ENCODE results near the gene RPL10. TPM values are rescaled to one million over a fixed set of nuclear protein-coding genes. Genes with fewer than 3 reads are reported as not detected.
"Not testable (repeated sequence)": the region's sequence is repeated elsewhere in the genome, so short reads cannot be mapped to it uniquely, and the experiment has no call there.

Gene RPL10
- polyA plus RNA-seq, 1 donor from 2014 or later = 3,689 TPM

DNA sequence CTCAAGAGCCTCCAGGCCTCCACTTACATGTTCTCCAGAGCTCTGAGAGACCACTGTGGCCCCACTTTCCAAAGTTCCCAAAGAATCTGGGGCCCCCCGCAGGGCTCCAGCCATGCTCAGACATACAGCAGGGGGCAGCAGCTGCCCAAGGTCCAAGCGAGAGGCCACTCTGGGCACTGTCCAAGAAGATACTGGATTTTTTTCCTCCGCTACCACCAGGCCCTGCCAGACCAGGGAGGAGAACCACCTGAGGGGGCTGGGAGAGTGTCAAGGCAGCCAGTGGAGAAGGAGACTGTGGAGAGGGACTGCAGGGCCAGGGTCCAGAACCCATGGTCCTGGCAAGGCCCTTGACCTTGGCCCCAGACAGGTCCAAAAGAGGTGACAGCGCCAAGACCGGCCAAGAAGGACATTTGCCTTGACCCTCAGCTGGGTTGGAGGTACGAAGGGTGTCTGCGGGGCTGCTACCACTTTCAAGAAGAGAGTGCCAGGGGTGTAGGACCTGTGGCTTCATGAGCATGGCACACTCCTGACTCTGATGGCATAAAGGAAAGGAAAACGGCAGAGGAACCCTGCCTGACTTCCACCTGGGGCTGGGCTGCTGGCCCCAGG lies 13.8 kb upstream of the RPL10 start:
- H3K27ac ChIP-seq (ENCODE audit: low read length) = no peak overlapping the region
- H3K4me2 ChIP-seq (ENCODE audit: low read length) = no peak overlapping the region
- no peaks in the 10 kb centered on the region for H3K36me3 ChIP-seq (ENCODE audit: insufficient read depth, low read length)
- no peaks in the 10 kb centered on the region for H4K20me1 ChIP-seq (ENCODE audit: insufficient read depth)
- no peaks in the 10 kb centered on the region for H3F3A ChIP-seq (ENCODE audit: insufficient read depth, low read length, poor library complexity, severe bottlenecking)
- no peaks in the 10 kb centered on the region for H3K27me3 ChIP-seq (ENCODE audit: insufficient read depth, low read depth, low read length)
- no peak overlapping the region for H3K4me3 ChIP-seq (ENCODE audit: low read length)
- H2AFZ ChIP-seq (ENCODE audit: low read depth, low read length) = no peak overlapping the region
- H3K9ac ChIP-seq (ENCODE audit: low read length) = no peak overlapping the region
- no peaks in the 10 kb centered on the region for H3K9me3 ChIP-seq (ENCODE audit: low read length)
- TF ChIP-seq POLR2AphosphoS5 (IDR thresholded peaks at IDR 0.05) (no peak), TAF1 (IDR thresholded peaks at IDR 0.05; ENCODE audit: low read depth) (no peak), EP300 (conservative IDR thresholded peaks at IDR 0.05; ENCODE audit: poor library complexity, severe bottlenecking) (no peak), EZH2 (IDR thresholded peaks at IDR 0.05; ENCODE audit: borderline replicate concordance, insufficient read depth, low read length, poor library complexity, severe bottlenecking) (no peak), RAD21 (conservative IDR thresholded peaks at IDR 0.05) (no peak), SMC3 (conservative IDR thresholded peaks at IDR 0.05; ENCODE audit: poor library complexity) (no peak)
- TF ChIP-seq, protein P1, sequence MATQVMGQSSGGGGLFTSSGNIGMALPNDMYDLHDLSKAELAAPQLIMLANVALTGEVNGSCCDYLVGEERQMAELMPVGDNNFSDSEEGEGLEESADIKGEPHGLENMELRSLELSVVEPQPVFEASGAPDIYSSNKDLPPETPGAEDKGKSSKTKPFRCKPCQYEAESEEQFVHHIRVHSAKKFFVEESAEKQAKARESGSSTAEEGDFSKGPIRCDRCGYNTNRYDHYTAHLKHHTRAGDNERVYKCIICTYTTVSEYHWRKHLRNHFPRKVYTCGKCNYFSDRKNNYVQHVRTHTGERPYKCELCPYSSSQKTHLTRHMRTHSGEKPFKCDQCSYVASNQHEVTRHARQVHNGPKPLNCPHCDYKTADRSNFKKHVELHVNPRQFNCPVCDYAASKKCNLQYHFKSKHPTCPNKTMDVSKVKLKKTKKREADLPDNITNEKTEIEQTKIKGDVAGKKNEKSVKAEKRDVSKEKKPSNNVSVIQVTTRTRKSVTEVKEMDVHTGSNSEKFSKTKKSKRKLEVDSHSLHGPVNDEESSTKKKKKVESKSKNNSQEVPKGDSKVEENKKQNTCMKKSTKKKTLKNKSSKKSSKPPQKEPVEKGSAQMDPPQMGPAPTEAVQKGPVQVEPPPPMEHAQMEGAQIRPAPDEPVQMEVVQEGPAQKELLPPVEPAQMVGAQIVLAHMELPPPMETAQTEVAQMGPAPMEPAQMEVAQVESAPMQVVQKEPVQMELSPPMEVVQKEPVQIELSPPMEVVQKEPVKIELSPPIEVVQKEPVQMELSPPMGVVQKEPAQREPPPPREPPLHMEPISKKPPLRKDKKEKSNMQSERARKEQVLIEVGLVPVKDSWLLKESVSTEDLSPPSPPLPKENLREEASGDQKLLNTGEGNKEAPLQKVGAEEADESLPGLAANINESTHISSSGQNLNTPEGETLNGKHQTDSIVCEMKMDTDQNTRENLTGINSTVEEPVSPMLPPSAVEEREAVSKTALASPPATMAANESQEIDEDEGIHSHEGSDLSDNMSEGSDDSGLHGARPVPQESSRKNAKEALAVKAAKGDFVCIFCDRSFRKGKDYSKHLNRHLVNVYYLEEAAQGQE (IDR thresholded peaks at IDR 0.05; ENCODE audit: borderline replicate concordance) = no peak
- TF ChIP-seq, protein P2, sequence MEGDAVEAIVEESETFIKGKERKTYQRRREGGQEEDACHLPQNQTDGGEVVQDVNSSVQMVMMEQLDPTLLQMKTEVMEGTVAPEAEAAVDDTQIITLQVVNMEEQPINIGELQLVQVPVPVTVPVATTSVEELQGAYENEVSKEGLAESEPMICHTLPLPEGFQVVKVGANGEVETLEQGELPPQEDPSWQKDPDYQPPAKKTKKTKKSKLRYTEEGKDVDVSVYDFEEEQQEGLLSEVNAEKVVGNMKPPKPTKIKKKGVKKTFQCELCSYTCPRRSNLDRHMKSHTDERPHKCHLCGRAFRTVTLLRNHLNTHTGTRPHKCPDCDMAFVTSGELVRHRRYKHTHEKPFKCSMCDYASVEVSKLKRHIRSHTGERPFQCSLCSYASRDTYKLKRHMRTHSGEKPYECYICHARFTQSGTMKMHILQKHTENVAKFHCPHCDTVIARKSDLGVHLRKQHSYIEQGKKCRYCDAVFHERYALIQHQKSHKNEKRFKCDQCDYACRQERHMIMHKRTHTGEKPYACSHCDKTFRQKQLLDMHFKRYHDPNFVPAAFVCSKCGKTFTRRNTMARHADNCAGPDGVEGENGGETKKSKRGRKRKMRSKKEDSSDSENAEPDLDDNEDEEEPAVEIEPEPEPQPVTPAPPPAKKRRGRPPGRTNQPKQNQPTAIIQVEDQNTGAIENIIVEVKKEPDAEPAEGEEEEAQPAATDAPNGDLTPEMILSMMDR (IDR thresholded peaks at IDR 0.05; ENCODE audit: poor library complexity, severe bottlenecking) = no peak
- no peaks in the 10 kb centered on the region for H3K9me2 ChIP-seq (ENCODE audit: insufficient read depth, low read length)
- peaks cover 9% of the 10 kb centered on the region for H3K79me2 ChIP-seq (replicated peaks; ENCODE audit: insufficient read depth, low read length)

GRCh38 chrX:154388094-154388493 lies 10.1 kb upstream of the RPL10 start:
- H2AFZ ChIP-seq (ENCODE audit: low read depth, low read length); H3K4me2 ChIP-seq (ENCODE audit: low read length); H3K9me3 ChIP-seq (ENCODE audit: low read length); H3K27me3 ChIP-seq (ENCODE audit: insufficient read depth, low read depth, low read length); H3K9me2 ChIP-seq (ENCODE audit: insufficient read depth, low read length); H3K4me3 ChIP-seq (ENCODE audit: low read length); H4K20me1 ChIP-seq (ENCODE audit: insufficient read depth); H3K9ac ChIP-seq (ENCODE audit: low read length); H3K27ac ChIP-seq (ENCODE audit: low read length); H3F3A ChIP-seq (ENCODE audit: insufficient read depth, low read length, poor library complexity, severe bottlenecking); H3K36me3 ChIP-seq (ENCODE audit: insufficient read depth, low read length); H3K79me2 ChIP-seq (replicated peaks; ENCODE audit: insufficient read depth, low read length): not testable (repeated sequence)

- H3K9me3 ChIP-seq (ENCODE audit: low read length); H3K4me2 ChIP-seq (ENCODE audit: low read length); H3K9ac ChIP-seq (ENCODE audit: low read length); H3K27ac ChIP-seq (ENCODE audit: low read length); H3K79me2 ChIP-seq (replicated peaks; ENCODE audit: insufficient read depth, low read length); H3K27me3 ChIP-seq (ENCODE audit: insufficient read depth, low read depth, low read length); H3K36me3 ChIP-seq (ENCODE audit: insufficient read depth, low read length); H3K9me2 ChIP-seq (ENCODE audit: insufficient read depth, low read length); H3K4me3 ChIP-seq (ENCODE audit: low read length); H2AFZ ChIP-seq (ENCODE audit: low read depth, low read length); H4K20me1 ChIP-seq (ENCODE audit: insufficient read depth); H3F3A ChIP-seq (ENCODE audit: insufficient read depth, low read length, poor library complexity, severe bottlenecking): not testable (repeated sequence)
Measured at GRCh38 chrX:154388649-154389048, 9.5 kb upstream of the RPL10 start.

DNA sequence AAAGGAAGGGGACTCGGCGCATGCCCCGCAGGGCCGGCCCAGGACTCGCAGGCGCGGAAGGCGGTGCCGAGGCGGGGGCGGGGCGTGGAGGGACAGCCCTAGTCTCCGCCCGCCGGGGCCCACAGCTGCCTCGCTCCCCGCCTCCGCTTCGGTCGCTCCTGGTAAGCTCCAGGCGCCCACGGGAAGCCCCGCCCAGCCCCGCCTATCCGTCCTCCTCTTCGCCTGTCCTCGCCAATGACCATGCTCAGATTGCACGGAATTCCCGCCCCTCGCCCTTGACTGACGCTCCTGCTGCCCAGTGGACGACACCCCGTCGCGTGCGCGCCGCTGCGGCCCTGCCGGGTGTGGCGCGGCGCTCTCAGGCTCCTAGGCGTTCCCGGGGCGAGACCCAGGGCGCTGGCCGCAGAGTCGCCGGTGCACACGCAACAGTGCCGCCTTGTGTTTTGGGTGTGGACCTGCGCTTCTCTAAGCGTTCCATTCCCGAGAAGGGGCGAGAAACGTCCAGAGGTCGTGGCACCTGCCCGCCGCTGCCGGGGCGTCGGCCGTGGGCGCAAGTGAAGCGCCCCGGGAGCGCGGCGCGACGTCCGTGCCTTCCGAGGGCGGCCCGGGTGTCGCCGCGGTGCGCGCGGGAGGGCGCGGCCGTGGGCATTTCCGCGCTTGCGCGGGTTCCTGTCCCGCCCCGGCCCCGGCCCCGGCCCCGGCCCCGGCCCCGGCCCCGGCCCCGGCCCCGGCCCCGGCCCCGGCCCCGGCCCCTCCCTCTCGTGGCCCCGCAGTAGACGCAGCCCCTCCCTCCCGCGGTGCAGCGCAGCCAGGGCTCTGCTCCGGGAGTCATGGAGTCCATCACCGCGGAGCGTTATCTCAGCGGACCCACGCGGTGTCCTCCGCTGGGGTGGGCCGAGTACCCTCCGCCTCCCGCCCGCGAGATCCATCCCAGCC lies 8.1 kb upstream of the RPL10 start:
- H3K9me2 ChIP-seq (ENCODE audit: insufficient read depth, low read length); H3K27ac ChIP-seq (ENCODE audit: low read length); H3K36me3 ChIP-seq (ENCODE audit: insufficient read depth, low read length); H3K4me2 ChIP-seq (ENCODE audit: low read length); H3K9ac ChIP-seq (ENCODE audit: low read length); H3K27me3 ChIP-seq (ENCODE audit: insufficient read depth, low read depth, low read length); H3F3A ChIP-seq (ENCODE audit: insufficient read depth, low read length, poor library complexity, severe bottlenecking); H3K4me3 ChIP-seq (ENCODE audit: low read length); H3K9me3 ChIP-seq (ENCODE audit: low read length); H3K79me2 ChIP-seq (replicated peaks; ENCODE audit: insufficient read depth, low read length); H2AFZ ChIP-seq (ENCODE audit: low read depth, low read length); H4K20me1 ChIP-seq (ENCODE audit: insufficient read depth): not testable (repeated sequence)

GRCh38 chrX:154396363-154396762 lies 1.8 kb upstream of the RPL10 start:
- H2AFZ ChIP-seq (ENCODE audit: low read depth, low read length); H3K79me2 ChIP-seq (replicated peaks; ENCODE audit: insufficient read depth, low read length); H3K36me3 ChIP-seq (ENCODE audit: insufficient read depth, low read length); H3K9me3 ChIP-seq (ENCODE audit: low read length); H3F3A ChIP-seq (ENCODE audit: insufficient read depth, low read length, poor library complexity, severe bottlenecking); H3K4me2 ChIP-seq (ENCODE audit: low read length); H3K4me3 ChIP-seq (ENCODE audit: low read length); H3K9me2 ChIP-seq (ENCODE audit: insufficient read depth, low read length); H3K9ac ChIP-seq (ENCODE audit: low read length); H3K27ac ChIP-seq (ENCODE audit: low read length); H4K20me1 ChIP-seq (ENCODE audit: insufficient read depth); H3K27me3 ChIP-seq (ENCODE audit: insufficient read depth, low read depth, low read length): not testable (repeated sequence)

All from neural cell (in vitro differentiated cells).